Activated gamma-delta T cell treated with Interleukin-2 at 50 U/mL for 16 hours (primary cell): Measurements from ENCODE around the gene RCBTB2.
A peak's percentile ranks its signal among the peaks of the same experiment; 100 is the strongest.
"Not testable (repeated sequence)": the region's sequence is repeated elsewhere in the genome, so short reads cannot be mapped to it uniquely, and the experiment has no call there.

Source experiments
- DNase-seq: peaks from one replicate; pipeline ENCODE4 v3.0.0-alpha.2; 2020

RCBTB2 gene

DNA sequence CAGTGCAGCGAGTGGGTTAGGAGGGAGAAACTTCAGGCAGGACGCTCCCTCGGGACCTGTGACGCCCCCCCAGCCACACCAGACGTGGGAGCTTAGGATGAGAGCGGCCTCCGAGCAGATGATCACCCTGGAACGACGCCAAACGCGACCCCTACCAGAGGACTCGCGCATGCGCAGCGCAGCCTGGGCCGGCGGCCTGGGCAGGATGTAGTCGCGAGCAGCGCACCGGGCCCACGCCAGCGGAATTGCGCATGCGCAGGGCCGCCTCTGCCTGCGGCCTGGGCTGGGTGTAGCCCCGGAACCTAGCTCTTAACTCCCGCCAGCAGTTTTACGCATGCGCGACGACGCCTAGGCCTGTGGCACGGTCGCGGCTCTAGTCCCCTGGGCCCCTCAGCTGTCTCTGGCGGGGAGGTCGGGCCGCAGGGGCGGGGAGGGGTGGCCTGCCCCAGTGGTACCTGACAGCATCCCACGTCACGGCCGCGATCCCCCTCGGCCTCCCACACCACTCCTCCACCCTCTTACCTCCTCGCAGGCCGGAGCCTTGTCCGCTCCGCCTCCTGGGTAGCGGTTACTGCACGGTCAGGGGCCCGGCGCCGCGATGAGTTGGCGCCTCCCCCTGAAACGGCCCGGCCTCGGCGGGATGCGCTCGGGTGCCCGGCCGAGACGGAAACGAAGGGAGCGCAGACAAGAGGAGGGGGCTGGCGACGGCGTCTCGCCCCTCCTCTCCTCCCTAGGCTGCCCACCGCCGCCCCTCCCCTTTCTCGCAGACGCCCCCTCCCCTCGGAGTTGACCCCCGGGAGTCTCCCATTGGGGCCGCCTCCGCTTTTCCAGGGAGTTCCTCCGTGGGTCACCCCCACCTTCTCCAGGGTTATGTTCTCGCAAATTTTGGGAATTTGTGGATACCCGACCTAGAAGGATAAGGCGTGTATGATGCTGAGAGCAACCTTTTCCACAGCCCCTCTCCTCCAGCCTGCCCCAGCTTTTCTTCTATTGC, at the start of gene RCBTB2:
Gene RCBTB2, minus strand, starts transcription at position 575 of the 994 bp plus-strand sequence. CDS start 11,141 bp downstream, outside the sequence.
- peak; percentile 99 for DNase-seq

DNA sequence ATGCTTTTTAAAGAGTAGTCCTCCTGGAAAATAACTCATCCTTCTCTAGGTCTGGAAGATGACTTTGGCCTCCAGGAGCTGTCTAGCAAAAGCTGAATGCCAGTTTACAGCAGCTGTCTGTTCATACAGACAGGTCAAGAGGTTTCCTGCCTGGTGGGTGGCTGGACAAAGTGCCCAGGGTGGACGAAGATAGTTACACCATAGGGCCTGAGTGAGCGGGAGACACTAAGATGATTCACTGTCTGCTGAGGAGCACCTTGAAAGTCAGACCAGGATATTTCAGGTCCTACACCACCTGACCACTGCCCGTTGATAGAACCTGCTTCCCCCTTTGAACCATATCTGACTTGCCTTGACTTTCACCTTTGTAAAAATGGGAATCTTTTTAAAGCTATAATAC, 49.2 kb upstream of the RCBTB2 start:
- DNase-seq = no peak

DNA sequence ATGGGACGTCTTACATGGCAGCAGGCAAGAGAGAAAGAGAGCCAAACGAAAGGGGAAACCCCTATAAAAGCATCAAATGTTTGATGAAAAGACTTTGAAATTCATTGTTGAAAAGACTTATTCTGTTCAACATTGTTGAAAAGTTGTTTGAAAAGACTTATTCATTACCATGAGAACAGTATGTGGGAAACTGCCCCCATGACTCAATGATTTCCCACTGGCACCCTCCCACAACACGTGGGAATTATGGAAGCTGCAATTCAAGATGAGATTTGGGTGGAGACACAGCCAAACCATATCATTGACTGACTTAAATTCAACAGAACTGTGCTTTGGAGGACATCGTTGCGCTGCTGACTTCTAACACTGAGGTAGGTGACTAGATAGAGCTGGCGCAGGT, 48.0 kb upstream of the RCBTB2 start:
- no peak for DNase-seq

DNA sequence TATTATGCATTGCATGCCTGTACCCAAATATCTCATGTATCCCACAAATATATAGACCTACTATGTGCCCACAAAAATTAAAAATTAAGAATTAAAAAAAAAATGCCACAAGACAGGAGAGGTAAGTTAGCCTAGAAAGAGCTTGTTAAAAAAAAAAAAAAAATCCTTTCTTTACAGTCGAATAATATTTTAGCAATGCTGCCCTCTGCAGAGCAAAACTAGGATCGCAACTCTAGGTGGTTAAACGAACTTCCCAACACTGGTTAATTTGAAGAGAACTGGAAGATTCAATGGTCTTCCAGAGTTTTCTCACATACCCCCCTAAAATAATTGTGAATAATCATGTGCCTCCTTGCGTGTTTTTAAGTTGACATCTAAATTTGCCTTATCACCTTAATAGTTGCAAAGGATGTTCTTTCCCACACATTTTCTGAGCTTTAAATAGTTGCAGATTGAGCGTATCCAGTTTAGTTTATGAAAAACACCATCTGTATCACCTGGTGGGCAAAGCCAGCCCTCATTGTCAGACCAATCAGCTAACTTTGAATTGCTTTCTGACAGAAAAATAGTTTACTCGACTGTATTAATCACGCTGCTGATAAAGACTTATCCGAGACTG, 47.4 kb upstream of the RCBTB2 start:
- peak; percentile 78 for DNase-seq

DNA sequence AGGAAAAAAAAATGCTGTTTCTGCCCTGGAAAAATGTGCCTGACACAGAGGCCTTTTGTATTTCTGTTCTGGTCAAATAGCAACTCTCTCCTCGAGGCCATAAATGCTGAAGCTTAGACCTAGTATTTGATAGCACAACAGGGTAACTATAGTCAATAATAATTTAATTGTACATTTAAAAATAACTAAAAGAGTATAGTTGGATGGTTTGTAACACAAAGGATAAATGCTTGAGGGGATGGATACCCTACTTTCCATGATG, 47.0 kb upstream of the RCBTB2 start:
- DNase-seq = not testable (repeated sequence)

DNA sequence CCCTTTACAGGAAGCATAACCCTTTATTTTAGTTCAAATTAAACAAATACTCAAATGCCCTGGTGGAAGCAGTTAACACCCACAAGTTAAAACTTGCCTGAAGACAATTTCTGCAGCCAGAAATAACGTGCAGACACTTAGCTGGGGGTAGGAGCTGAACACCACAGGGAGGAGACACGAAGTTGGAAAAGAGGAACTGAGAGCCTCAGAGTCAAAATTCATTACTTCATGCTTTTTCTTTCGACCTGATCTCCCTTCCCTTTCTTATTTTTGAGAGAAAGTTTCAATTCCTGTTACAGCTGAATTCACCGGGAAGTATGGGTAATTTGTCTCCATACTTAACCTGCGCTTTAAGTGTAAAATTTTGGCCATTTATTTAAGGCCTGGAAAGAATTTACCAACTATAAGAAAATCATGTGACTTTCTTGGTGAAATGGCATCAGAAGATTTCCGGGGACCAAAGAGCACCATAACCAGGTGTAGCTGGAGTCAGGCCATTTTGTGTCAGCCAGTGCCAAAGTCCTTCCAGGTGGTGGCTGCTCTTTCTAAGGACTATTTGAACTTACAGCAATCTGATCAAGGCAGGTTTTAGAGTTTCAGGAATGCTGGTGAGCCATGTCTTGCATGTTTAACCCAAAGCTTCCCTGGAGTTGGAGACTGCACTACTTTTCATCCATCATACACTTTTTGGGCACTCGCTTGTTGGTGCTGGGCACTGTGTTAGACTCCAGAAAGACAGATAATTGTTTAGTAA, 46.5 kb upstream of the RCBTB2 start:
- DNase-seq = no peak

DNA sequence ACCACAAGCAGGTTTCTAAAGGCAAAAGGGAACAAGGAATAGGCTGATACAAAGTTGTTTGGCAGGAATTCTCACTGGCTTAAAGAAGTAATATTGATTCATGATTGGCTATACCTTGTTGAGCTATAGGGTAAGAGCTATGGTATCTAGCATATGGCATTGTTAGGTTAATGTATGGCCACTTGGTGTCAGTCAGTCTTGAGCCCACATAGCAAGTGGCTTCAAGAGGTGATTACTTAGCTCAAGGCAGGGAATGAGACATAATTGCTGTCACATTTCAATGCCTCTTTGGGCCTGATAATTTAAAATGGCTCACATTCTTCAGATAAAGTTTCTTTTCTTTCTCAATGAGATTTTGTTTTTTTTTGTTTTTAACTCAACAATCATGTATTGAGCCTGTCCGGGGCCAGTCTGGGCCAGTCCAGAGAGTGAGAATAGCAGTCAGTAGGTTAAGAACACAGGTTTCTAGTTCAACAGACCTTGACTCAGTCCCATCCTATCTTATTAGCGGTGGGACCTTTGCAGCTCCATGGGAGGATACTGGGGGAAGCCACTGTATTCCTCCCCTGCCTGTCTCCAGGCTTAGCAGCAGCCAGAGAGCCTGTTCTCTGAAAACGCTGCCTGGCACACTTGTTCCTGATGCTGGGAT, 45.8 kb upstream of the RCBTB2 start:
- DNase-seq = no peak

DNA sequence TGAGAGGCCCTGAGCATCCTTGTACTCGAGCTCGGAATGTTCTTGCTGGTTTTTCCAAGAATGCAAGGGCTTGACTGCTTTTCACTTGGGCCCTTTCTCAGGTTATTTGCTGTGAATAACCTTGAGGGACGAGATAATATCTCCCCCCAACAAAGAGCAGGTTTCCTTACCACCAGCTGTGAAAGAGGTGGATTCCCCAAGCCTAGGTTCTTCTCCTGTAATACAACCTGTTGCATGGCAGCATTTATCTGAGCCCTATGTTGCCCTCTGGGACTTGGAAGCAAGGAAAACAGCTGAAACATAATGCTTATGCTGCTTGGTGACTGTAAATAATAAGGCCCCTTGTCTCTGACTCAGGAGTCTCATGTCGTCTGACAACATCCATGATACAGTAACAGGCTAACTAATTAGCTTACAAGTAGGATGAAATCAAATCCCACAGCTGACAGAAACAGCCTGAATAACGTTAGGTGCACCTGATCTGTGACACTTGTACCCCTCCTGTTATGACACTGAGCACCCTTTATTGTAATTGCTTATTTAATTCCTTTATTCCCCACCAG, 43.6 kb upstream of the RCBTB2 start:
- no peak for DNase-seq

DNA sequence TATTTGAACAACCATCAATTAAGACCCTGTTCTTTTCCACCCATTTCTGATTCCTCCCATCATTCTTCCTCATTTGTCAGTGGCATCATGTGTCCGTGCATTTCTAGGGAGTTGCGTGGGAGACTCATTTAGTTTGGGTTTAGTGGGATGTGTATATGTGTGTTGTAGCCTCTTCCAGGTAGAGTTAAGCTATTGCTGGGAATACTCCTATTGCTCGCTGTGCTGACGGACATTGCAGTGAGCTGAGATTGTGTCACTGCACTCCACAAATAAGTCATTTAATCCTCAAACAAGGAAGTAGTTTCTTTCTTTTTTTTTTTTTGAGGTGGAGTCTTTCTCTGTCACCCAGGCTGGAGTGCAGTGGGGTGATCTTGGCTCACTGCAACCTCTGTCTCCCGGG, 42.2 kb upstream of the RCBTB2 start:
- DNase-seq = no peak

DNA sequence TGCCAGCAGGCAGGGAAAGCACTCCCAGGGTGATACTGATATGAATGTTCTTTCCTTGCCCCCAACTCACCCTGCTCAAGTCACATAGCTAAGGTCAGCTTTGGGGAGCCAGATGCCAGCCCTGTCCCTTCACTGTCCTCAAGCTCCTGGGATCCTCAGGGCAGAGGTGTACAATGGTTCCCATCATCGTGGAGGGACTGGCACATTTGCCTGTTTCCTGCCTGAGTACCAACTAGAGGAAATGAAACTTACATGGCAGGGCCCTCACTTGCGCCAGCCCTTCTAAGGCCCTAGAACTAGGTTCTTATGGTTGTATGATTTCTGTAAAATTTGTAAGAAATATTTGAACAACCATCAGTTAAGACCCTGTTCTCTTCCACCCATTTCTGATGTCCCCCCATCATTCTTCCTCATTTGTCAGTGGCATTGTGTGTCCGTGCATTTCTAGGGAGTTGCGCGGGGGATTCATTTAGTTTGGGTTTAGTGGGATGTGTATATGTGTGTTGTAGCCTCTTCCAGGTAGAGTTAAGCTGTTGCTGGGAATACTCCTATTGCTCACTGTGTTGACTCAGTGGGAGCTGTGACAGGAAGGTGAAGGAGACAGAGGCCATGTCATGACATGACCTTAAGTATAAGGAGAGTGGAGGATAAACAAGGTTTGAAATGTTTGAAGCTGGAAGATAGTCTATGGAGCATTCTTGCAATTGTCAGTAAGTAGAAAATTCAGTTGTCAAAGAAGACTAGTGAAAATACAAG, 41.3 kb upstream of the RCBTB2 start:
- DNase-seq = no peak

DNA sequence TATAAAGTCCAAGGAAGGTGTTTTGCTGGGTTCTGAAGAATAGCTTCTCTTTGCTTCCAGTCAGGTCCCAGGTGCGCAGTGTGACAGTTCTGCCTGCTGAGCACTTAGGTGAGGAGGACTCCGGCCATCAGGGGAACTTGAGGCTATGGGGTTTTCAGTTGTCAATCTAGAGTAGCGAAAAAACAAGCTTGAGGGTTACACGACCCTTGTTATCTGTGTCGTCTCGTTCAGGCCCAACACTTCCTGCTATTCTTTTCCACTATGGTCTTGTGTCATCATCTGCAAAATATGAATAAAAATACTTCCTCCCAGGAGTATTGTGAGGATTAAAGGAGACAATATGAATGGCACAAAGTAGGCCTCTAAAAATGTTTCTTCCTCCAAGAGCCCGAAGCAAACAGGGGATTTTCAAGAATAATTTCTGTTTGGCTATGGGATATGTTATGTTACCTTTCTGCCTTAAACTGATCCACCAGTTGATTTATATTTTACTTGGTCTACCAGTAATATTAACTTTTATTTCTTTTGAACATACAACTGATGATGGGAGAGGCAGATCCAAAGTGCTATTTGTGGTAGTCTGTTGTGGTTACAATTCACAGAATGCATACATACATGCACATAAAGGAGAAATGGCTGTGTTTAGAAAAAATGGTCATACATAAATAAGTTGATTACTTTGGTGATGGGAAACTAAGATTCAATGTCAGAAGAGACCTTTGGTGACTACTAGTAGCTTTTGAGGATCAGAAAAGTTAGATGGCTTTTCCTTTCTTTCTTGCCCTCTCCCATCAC, 40.5 kb upstream of the RCBTB2 start:
- DNase-seq = no peak

DNA sequence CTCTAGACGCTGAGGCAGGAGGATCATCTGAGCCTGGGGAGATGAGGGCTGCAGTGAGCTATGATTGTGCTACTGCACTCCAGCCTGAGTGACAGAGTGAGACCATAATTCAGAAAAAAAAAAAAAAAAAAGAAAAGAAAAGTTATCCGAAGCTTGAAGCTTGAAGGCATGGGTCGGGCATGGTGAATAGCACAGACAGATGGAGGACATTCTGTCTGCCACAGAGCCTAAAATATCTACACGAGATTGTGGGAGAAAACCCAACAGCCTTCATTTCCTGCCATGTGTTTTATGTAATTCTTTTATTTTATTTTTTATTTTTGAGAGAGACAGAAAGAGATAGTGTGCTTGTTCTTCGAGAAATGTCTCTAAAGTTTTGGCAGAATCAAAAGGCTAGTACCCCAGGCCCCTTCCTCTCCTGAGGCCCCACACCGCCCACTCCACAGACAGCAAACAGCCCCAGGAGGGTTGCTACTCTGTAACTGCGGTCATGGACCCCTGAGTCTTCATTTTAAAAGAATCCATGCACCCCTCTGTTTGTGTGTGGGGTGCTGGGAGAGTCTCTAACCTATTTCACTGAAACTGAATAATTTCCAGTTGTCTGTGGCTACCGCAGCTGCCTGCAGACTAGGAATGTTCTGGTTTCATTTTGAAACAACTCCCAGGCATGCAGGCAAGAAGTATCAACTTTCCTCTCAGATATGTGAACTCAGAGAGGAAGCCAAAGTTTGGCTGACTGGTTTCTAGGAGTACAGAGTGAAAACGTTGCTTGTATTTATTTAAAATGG, 38.4 kb upstream of the RCBTB2 start:
- DNase-seq = no peak

DNA sequence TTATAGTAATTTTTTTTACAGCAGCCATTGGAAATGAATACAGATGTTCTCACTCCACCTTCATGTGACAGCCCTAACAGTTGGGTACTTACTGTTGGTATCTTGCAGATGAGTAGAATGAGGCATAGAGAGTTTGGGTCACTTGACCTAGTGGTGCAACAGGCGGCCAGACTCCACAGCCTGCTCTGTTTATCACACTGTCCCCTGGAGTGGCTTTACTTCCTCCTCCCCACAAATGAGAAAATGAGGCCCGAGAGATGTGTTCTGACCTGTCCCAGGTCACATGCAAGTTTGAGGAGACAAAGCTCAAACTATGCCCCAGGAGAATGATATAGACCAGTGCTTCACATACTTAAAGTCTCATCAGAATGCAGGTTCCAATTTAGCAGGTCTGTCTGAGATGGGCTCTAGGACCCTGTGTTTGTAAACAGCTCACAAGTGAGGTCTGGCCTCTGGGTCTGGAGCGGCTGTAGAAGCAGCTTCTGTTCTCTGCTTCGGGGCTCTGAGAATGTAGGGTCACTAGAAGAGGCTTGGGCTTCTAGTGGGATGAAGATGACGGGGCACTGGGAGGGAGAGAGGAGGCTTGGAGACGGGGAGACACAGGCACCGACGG, 37.4 kb upstream of the RCBTB2 start:
- no peak for DNase-seq

DNA sequence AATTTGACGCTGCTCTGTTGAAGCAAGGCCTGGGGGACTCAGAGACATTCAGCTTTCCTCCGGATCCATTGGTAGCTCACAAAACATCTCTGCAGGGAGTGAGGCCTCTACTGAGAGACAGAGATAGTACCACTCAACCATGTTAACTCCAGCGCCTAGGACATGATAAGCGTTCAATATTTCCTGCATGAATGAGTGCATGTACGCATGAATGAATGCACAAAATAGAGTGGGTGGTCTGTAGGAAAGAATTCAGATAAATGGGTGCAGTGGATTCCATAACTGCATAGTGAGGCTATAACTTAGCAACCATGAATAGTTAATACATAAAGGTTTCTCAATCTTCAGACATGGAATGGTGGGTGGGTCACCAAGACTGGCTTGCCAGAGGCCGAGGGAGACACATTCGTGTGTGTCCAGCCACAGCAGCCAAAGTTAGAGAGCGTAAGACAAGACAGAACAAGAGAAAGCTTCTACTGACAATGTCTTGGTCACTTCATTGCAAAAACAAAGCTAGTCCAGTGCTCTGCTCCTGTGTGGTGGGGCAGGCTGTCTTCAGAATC, 36.3 kb upstream of the RCBTB2 start:
- DNase-seq = no peak

DNA sequence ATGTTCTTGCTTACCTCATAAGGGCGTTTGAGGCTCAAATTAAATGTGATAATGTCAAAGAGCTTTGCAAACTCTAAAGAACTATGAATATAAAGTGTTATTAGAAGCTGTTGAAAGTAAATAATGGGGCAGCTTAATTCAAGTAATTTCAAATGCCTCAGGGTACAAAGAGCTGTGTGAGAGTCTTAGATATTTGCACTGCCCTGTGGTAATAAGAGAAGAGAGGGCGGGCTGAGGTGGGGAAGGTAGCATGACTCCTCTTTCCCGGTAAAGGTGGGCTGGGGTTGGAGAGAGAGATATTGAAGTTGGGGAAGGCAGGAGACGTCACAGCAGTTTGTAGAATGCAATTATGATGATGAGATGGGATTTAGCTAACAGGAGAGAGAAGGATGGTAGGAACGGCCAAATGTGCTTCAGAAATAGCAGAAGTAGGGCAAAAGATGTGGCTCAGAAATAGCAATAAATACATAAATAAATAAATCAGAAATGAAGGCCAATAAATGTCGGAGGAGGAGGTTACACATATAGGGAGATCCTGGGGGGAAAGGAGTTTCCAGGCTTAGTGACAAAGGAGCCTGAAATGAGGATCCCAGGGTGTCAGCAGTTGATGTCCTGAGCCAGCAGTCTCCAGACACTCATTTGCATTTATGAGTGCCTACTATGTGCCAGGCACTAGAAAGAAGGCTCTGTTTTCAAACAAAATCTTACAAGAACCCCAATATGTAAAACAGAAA, 35.7 kb upstream of the RCBTB2 start:
- DNase-seq = no peak

DNA sequence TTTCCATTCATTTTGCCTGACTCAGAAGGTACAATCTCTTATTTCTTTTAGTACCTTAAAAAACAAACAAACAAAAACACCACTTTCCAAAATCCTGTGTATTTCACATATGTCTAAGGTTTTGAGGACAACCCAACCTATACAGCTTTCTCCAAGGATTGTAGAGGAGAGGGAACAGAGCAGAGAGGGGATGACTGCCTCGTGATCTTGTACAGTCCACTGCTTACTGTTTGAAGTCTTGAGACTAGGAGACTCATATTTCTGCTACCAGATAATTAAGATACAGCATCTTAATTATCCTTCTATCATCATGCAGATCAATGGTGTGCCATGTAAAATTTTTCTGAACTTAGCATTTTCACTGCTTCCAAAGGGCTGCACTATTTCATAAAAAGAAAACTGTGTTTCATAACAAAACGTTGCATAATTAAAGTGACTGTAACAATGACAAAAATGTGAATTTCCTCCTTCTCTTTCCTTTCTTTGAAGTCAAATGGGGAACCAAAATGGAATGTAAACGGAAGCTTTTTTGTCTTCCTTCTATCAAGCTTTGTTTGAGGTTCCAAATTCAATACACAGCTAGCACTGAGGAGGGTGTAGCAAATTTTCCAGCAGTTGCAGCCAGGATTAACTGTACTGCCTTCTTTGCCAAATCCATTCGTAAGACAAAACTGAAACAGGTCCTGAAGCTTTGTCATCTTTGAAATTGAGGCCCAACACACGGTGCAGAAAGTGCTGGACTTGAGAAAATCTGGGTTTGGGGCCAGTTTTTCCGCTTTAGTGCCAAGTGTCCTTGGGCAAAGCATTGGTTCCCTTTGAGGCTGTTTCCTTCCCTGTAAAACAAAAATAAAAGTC, 34.9 kb upstream of the RCBTB2 start:
- no peak for DNase-seq

DNA sequence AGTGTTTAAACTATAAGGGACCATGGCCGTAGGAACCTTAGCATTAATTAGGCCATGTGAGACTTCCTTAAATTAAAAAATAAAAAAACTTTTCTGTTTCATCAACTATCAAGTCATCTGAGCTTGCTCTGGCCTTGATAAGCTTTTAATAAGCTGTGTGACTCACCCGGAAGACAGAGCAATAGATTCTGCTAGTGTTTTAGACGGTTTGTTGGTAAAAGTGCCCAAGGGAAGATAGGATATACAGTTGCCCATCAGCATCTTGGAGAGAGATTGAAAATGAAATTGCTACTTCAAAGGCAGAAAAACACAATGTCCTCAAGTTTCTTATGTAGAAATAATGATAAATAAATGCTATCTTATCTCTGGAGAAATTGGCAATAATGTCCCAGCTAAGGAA, 31.2 kb upstream of the RCBTB2 start:
- DNase-seq = no peak

DNA sequence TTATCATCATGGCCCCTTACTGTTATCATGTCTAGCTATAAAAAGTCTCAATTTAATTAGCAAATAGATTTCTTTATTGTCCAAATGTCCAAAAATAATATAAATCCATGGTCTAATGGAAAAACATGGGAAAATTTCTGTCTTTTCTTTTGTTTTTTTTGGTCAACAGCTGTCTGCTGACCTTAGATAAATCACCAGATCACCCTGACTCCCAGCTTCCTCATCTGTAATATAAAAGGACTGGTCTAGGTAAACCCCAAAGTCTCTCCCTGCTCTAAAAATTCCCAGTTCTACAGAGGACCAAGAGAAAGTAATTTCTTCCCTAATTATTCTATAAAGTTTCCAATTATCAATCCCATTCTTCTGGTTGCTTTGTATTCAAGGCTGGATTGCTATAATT, 30.7 kb upstream of the RCBTB2 start:
- no peak for DNase-seq
